Lower lobe of right lung (tissue), 2 donors: ENCODE data around the gene TCTN2. TPM values are rescaled to one million over a fixed set of nuclear protein-coding genes. Genes with fewer than 3 reads are reported as not detected.
A peak's percentile ranks its signal among the peaks of the same experiment; 100 is the strongest.

ENCODE experiments used
- ATAC-seq, 2 donors: fragments of 200-7000 bp; cut with Tn5 transposase; one replicate each; pipeline ENCODE4 v1.9.1; 2020 to 2022; ENCODE audit warnings: mild to moderate bottlenecking in 2 of 2, moderate library complexity in 2 of 2
- DNase-seq: peaks from one replicate; pipeline ENCODE4 v3.0.0-alpha.2; 2020
- H3K27ac ChIP-seq: fragments of 200-600 bp; one replicate; pipeline ENCODE4 v1.8.0; 2022
- H3K27me3 ChIP-seq: fragments of 200-600 bp; one replicate; pipeline ENCODE4 v1.8.0; 2022; ENCODE audit warnings: low read depth
- H3K36me3 ChIP-seq: fragments of 200-600 bp; one replicate; pipeline ENCODE4 v1.8.0; 2022; ENCODE audit warnings: mild to moderate bottlenecking
- H3K4me1 ChIP-seq: fragments of 200-600 bp; one replicate; pipeline ENCODE4 v1.8.0; 2022
- H3K4me3 ChIP-seq: fragments of 200-600 bp; one replicate; pipeline ENCODE4 v1.8.0; 2022; ENCODE audit warnings: mild to moderate bottlenecking
- H3K9me3 ChIP-seq: fragments of 200-600 bp; one replicate; pipeline ENCODE4 v1.8.0; 2022
- CTCF ChIP-seq: fragments of 200-600 bp; IDR thresholded peaks from one replicate; pipeline ENCODE4 v1.8.0; 2022; ENCODE audit warnings: antibody characterized with exemption, mild to moderate bottlenecking
- intact Hi-C: fragments of 100-400 bp; cut with DNase I; formaldehyde crosslinking; loops from one replicate; pipeline ENCODE4 v1.11.0; 2022
- total RNA-seq: library from RNA; stranded (reverse); fragmentation: NEBNext Ultra II Directional; extraction: Animal tissue kit (Norgen Biotek cat#: 25700); gene quantifications from one replicate; pipeline ENCODE4 v1.2.1, GENCODE V29; 2021
- donor health status: DM: no; HTN: yes; CAD: no; lungs with severe emphysema.

The TCTN2 gene
- total RNA-seq, 1 donor from 2014 or later = 14.5 TPM

DNA sequence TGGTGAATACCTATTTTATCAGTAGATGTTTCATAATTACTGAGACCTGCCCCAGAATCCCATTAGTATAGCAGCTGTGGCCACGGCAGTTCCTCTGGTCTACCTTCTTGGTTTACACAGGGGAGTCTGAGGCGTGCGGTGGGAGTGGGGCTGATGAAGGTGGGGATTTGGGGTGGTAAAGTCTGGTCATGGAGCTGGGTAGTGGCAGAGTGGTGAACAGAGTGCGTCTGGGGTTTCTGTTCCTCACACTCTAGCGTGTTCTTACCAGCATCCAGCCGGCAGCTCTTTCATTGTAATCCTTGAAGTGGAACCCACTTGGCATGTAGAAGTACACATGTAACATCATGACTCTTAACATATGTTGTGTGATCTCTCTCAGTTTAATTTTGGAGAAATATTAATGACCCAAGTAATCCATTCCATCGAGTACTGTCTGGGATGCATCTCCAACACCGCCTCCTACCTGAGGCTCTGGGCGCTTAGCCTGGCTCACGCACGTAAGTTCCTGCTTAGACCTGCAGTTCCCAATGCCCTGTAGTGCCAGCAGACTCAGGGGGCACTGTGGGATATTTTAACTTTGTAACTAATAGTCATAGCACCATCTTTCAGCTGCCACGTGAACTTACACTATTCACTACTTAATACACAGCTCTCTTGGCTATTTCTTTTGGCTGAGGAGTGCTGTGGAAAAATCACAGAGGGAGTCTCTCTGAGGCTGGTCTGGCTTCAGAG, 83.3 kb downstream of the TCTN2 start:
- intact Hi-C loops = no loop called here
- DNase-seq (no peak), ATAC-seq (no peak)
- Histone ChIP-seq H3K27me3 (no peaks in the 10 kb centered on the region), H3K4me1 (no peaks in the 10 kb centered on the region), H3K36me3 (peaks cover 77% of the 10 kb centered on the region), H3K27ac (no peak overlapping the region), H3K9me3 (no peaks in the 10 kb centered on the region), H3K4me3 (no peak overlapping the region)
- no peak for TF ChIP-seq CTCF

DNA sequence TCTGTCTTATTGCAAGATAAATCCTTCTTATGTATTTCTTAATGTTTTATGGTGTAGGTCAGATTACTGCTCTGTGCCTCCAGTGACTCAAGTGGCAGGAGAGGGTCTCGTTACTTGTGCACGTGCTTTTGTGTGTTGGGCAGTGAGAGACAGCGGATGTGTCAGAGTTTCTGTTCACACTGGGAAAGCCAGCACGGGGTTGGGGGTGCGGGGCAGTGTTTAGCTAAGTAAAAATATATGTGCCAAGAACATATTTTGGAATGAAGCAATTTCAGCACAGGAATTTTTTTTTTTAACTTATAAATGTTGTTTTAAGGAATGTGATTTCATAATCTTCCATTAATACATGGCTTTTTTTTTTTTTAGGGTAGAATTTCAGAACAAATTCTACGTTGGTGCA, 86.6 kb downstream of the TCTN2 start:
- TF ChIP-seq CTCF = no peak
- H3K27ac ChIP-seq = no peak overlapping the region
- no peak overlapping the region for H3K4me3 ChIP-seq
- intact Hi-C loops = no loop called here
- H3K36me3 ChIP-seq = peaks cover 49% of the 10 kb centered on the region
- peaks cover 10% of the 10 kb centered on the region for H3K4me1 ChIP-seq
- H3K27me3 ChIP-seq = peaks cover 5% of the 10 kb centered on the region
- no peaks in the 10 kb centered on the region for H3K9me3 ChIP-seq
- peak in 1 of 2 donors; percentile 49 for ATAC-seq
- no peak for DNase-seq

Other genes with a start within 250 kb of the TCTN2 start
- gene RILPL2, start 234.4 kb upstream of the TCTN2 start, total RNA-seq = 18.6 TPM
- gene SNRNP35, start 213.0 kb upstream of the TCTN2 start, total RNA-seq = 23.3 TPM
- gene RILPL1, start 137.4 kb upstream of the TCTN2 start, total RNA-seq = 14.4 TPM
- gene TMED2, start 86.6 kb upstream of the TCTN2 start, total RNA-seq = 195 TPM
- gene DDX55, start 69.0 kb upstream of the TCTN2 start, total RNA-seq = 20.5 TPM
- gene EIF2B1, start 37.4 kb upstream of the TCTN2 start, total RNA-seq = 41.4 TPM
- 25.5 TPM for gene GTF2H3, start 37.3 kb upstream of the TCTN2 start, total RNA-seq
- 26.4 TPM for gene ATP6V0A2, start 41.2 kb downstream of the TCTN2 start, total RNA-seq
- gene DNAH10, start 91.2 kb downstream of the TCTN2 start, total RNA-seq = 10.1 TPM